ENCODE measurements around the gene ZBTB16. TPM values are rescaled to one million over a fixed set of nuclear protein-coding genes. Genes with fewer than 3 reads are reported as not detected.

The ZBTB16 gene
- total and polyA plus RNA-seq, 2 of the 13 experiments (the other 11 are each of a cell fraction or from before 2014, with no cell fraction given), result not detected

GRCh38 chr11:114036958-114037357 lies 22.6 kb upstream of the ZBTB16 start (continued):
- no peak for TF ChIP-seq THAP8 (CRISPR knock-in tag; IDR thresholded peaks at IDR 0.05; ENCODE audit: borderline replicate concordance)
- TF ChIP-seq ZNF513 (CRISPR knock-in tag; conservative IDR thresholded peaks at IDR 0.05), result no peak
- TF ChIP-seq MLX (CRISPR knock-in tag; IDR thresholded peaks at IDR 0.05), result no peak
- TF ChIP-seq MNT (IDR thresholded peaks at IDR 0.05), result no peak
- no peak for TF ChIP-seq GLI4 (CRISPR knock-in tag; IDR thresholded peaks at IDR 0.05; ENCODE audit: borderline replicate concordance)
- no peak for TF ChIP-seq ZNF446 (CRISPR knock-in tag; IDR thresholded peaks at IDR 0.05)
- no peak for TF ChIP-seq ZBTB7B (CRISPR knock-in tag; IDR thresholded peaks at IDR 0.05)
- TF ChIP-seq RCOR2 (CRISPR knock-in tag; IDR thresholded peaks at IDR 0.05), result no peak
- no peak for TF ChIP-seq ZNF614 (CRISPR knock-in tag; IDR thresholded peaks at IDR 0.05; ENCODE audit: borderline replicate concordance)

GRCh38 chr11:114039551-114039950 lies 20.0 kb upstream of the ZBTB16 start:
- H3K9ac ChIP-seq (ENCODE audit: insufficient read depth, low read depth, low read length), result no peak overlapping the region
- H3K4me1 ChIP-seq (ENCODE audit: insufficient read depth, low read length), result peaks cover 5% of the 10 kb centered on the region; the same call in 1 of the 2 replicates
- no peak overlapping the region for H3K4me3 ChIP-seq (replicated peaks in 1 of 3; ENCODE audit: insufficient read depth in 1 of 3, low read depth in 2 of 3, low read length in 3 of 3)
- no peaks in the 10 kb centered on the region for H3K36me3 ChIP-seq (replicated peaks in 1 of 2; ENCODE audit: control insufficient read depth in 1 of 2, insufficient read depth in 2 of 2, low read length in 2 of 2)
- DNase-seq (ENCODE audit: low spot score) (no peak), FAIRE-seq (no peak), ATAC-seq (no peak)
- in situ Hi-C loops (cut with HindIII; ENCODE audit: extremely low pct_ligation_motif_present, low pct_unique_long_range_greater_than_20kb), result loop anchor here (5.0 kb wide), 2 partner anchors 143 to 223 kb away; no protein-coding TSS in a partner anchor
- H3K9me3 ChIP-seq (ENCODE audit: low read length), result no peaks in the 10 kb centered on the region
- H4K20me1 ChIP-seq (ENCODE audit: insufficient read depth, low read length), result no peaks in the 10 kb centered on the region
- peaks cover 0 to 7% of the 10 kb centered on the region in 2 experiments; a peak in 2 of 5 replicates for H3K27me3 ChIP-seq (ENCODE audit: control insufficient read depth in 1 of 2, insufficient read depth in 2 of 2, low read length in 2 of 2)
- no peak overlapping the region for H3K4me2 ChIP-seq (ENCODE audit: low read depth, low read length)
- ChIA-PET CTCF (ENCODE audit: low intra/inter-chr PET ratio, low total read pairs) (no interaction called here), POLR2A (no interaction called here)
- no peak overlapping the region for H2AFZ ChIP-seq (ENCODE audit: low read length)
- H3K79me2 ChIP-seq (ENCODE audit: insufficient read depth, low read length), result no peaks in the 10 kb centered on the region
- intact Hi-C loops (cut with micrococcal nuclease; ENCODE audit: unreplicated experiment), result no loop called here
- H3K27ac ChIP-seq (ENCODE audit: extremely low read length, insufficient read depth, low read length), result no peak overlapping the region
- WGBS (ENCODE audit: low lambda C conversion rate), result 1% methylated on average over 3 of the region's 3 CpGs
- no TSS peak for BruUV-seq (replicated peaks)
- TF ChIP-seq ZNF407 (CRISPR knock-in tag; IDR thresholded peaks at IDR 0.05; ENCODE audit: not compliant biosample characterization), result no peak

All from HepG2 (cell line).